Stimulated activated CD4-positive, alpha-beta T cell treated with anti-CD3 and anti-CD28 coated beads, Interleukin-1b, Interleukin-23, amount 100 ng/mL, for 24 hours (primary cell): ENCODE results near the gene SV2C.
"Not testable (repeated sequence)": the region's sequence is repeated elsewhere in the genome, so short reads cannot be mapped to it uniquely, and the experiment has no call there.

Experiments used
- DNase-seq, 4 experiments: peaks; one replicate each; pipeline ENCODE4 v3.0.0-alpha.2; 2020; ENCODE audit warnings: low read depth in 4 of 4, low spot score in 1 of 4

Gene SV2C

GRCh38 chr5:76292620-76293322, 209.6 kb downstream of the SV2C start:
- DNase-seq: no peak

DNA sequence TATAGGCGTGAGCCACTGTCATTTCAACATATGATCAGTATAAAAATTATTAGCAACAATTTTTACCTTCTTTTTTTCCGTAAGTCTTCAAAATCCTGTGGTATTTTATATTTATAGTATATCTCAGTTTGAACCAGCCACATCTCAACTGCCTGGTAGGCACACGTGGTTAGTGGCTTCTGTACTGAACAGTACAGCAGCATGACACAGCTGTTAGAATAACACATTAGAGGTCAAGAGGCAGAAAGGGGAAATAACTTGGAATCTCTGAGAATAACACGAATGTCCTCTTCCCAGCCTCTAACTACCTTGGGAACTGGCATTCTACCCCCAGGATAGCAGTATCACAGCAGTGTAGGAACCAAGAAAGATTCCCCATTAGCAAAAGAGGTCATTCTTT, 211.4 kb downstream of the SV2C start:
- DNase-seq: no peak

DNA sequence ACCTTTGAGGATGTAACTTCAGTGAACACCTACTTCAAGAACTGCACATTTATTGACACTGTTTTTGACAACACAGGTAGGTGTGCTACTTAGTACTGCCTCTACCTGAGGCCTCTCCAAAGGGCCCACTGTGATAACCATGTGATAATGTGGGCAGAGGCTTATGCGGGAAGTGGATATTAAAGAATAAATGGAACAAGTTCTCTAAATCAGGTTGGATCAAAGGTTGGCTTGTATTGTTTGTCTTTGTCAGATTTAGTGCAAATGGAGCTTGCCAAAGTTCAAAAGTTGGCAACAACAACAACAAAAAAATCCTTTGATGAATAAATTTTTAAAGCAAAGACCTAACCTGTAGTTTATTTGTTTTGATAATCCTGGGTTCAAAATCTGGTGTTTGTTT, 215.7 kb downstream of the SV2C start:
- DNase-seq: no peak

GRCh38 chr5:76299592-76299991, 216.4 kb downstream of the SV2C start:
- DNase-seq: no peak

- DNase-seq: not testable (repeated sequence)
Observed at GRCh38 chr5:76301932-76302331, 218.7 kb downstream of the SV2C start.

GRCh38 chr5:76302661-76303060, 219.5 kb downstream of the SV2C start:
- not testable (repeated sequence) for DNase-seq

DNA sequence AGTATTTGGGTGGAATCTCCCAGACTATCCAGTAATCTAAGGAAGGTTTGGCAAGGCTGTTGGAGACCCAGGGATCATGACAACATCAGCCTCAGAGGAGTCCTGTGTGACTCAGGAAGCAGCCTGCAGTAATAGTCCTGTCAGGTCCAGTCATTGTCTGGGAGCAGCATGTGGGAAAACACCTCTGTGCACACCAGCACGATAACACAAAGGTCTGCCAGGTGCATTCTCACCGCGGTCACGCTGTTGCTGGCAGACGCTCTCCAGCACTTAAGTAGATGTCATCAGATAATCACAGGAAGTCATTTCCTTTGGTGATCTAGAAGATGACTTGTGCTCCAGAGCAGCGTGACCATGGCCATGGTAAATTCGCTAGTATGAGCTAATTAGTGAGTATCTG, 220.7 kb downstream of the SV2C start:
- DNase-seq: no peak

- no peak for DNase-seq
Observed at GRCh38 chr5:76305269-76305668, 222.1 kb downstream of the SV2C start.

GRCh38 chr5:76305775-76306174, 222.6 kb downstream of the SV2C start:
- no peak for DNase-seq

- DNase-seq: no peak
Observed at GRCh38 chr5:76310208-76310607, 227.0 kb downstream of the SV2C start.

DNA sequence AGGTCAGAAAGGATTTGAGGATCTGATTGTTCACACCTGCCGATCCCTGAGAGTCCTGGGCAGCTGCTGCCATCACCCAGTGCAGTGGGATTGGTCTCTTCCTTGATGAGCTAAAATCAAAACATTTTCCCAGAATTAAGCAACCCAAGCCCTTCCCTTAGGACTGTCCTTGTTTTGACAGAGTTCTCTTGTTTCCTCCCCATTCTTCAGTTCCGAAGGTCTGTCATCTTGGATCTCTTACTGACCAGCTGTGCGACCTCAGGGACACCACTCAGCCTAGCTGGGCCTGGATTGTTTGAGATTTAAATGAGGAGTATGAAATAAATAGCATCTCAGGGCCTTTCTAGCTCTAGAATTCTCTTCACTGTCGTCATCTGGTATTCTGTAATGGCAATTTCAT, 229.6 kb downstream of the SV2C start:
- no peak for DNase-seq

- no peak for DNase-seq
Observed at GRCh38 chr5:76314643-76315042, 231.5 kb downstream of the SV2C start.

DNA sequence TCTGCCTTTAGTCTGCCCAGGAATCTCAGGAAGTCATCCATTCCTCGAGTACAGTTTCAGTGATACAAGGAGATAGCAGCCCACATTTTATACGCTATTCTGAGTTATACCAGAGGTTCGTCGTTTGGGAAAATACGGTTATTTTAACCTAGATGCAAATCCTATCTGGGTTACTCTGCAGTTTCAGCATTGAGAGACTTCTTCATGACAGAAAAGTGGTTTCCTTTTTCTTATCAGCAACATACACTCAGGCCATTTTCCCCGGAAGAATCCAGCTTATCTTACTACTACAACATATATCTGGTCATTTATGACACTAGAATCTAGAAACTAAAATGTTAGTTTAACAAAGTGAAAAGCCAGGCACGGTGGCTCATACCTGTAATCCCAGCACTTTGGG, 236.5 kb downstream of the SV2C start:
- no peak for DNase-seq

GRCh38 chr5:76323494-76323893, 240.3 kb downstream of the SV2C start:
- DNase-seq: not testable (repeated sequence)

GRCh38 chr5:76325326-76325725, 242.1 kb downstream of the SV2C start:
- no peak for DNase-seq

DNA sequence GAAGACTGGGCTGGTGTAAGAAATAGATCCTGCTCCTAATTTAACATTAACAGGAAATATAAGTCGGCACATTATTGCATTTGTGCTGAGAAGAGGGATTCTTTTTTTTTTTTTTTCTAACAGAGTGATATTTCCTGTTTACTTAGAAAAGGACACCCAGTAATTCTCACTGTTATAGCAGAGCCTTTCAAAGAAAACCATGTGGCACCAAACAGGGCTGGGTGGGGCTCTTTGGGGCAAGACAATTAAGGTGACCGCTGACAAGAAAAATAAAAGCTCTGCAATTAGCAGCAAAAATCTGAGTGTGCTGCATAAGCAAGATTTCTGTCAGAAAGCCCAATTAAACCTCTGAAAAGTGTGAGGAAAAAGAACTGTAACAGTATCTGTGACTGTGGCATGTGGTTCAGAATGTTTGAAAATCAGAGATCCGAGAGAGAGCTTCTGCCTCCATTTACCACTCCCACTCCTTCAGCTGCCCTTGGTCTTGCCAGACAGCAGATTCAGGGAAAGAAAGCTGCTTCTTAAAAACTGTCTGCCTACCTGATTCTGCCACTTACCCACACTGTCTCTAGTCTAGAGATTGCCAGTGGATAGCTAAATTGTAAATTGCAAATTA, 242.8 kb downstream of the SV2C start:
- no peak for DNase-seq

DNA sequence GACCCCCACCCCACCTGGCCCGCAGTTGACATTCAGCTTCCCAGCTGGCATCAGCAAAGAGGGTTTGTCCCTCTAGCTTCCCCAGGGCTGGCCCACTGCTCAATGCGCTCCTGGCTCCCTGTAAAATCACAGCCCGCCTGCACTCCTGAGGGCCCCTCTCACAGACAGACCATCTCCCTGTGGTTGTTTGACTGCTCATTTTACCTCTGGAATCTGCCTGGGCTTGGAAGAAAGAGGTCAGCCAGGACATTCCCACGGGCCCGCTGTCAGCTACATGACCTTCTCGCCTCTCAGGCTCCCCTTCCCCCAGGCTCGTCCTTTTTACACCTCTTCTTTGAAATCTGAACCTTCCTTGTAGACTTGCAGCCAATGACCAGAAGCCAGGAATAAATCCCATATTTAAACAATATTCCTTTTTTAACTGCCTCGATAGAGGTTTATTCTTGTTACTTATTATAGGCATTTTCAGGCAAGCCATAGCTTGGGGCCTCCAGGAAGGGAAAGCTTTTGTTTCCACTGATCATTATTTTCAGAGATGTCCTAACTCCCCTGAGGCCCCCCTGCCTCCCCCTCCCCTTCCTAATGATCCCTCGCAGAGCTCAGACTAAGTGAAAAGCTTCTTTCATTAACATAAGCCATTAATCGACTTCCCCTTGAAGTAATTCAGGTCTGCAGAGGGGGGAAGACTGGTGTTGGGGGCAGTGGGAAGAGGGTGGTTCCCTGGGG, 243.6 kb downstream of the SV2C start:
- no peak for DNase-seq

DNA sequence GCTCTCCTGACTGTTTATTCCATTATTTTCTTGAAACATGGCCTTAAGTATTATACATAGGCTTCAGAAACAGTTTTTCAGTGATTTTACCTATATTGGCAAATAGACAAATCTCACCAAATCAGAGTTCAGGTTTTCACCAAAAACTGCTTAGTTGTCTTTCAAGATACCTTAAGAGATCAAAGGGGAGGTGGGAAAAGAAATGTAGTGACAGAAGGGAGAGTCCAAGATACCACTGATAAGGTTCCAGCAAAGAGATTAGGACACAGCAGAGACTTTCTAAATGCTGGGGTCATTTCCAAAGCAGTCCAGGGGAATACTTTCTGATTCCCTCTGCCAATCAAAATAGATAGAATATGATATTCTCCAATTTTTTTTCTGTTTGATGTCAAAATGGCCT, 246.2 kb downstream of the SV2C start:
- no peak for DNase-seq

DNA sequence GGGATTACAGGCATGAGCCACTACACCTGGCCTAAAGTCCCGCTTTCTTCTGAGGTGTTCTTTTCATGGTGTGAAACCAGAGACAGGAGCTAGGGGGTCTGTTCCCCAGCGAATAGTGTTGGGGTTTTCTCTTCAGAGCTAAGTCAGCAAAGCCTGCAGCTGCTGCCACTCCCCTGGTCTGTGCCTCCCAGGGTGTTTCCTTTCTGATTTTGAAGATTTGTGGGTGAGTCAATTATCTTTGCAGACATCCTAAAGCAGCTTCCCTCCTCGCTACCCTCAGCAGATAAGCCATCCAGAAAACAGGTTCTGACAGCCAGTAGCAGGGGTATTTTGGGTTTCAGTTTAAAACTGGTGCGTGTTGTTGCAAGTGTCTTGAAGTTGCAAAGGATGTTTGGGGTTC, 247.9 kb downstream of the SV2C start:
- DNase-seq: no peak

GRCh38 chr5:76332102-76332501, 248.9 kb downstream of the SV2C start:
- DNase-seq: no peak

GRCh38 chr5:76332611-76333205, 249.5 kb downstream of the SV2C start:
- DNase-seq: no peak

GRCh38 chr5:76333571-76333970, 250.4 kb downstream of the SV2C start:
- no peak for DNase-seq
